Right renal cortex interstitium (tissue), 3 donors: ENCODE data around the gene MSTO1. TPM values are rescaled to one million over a fixed set of nuclear protein-coding genes. Genes with fewer than 3 reads are reported as not detected.
A peak's percentile ranks its signal among the peaks of the same experiment; 100 is the strongest.
"Not testable (repeated sequence)": the region's sequence is repeated elsewhere in the genome, so short reads cannot be mapped to it uniquely, and the experiment has no call there.

Experiments used
- DNase-seq, 3 donors: peaks; one replicate each; pipeline ENCODE4 v3.0.0-alpha.2; 2013; ENCODE audit warnings: low read depth in 3 of 3, low spot score in 2 of 3
- polyA plus RNA-seq, 3 donors: library from polyadenylated mRNA; unstranded; fragments of 120-200 nt; gene quantifications; one replicate each; pipeline ENCODE4 v1.2.1, GENCODE V29; 2013; ENCODE audit not compliant: insufficient read length in 3 of 3

Gene MSTO1
- 10 to 100 TPM; 48.5 to 57.5 (median 49.0) TPM for polyA plus RNA-seq

DNA sequence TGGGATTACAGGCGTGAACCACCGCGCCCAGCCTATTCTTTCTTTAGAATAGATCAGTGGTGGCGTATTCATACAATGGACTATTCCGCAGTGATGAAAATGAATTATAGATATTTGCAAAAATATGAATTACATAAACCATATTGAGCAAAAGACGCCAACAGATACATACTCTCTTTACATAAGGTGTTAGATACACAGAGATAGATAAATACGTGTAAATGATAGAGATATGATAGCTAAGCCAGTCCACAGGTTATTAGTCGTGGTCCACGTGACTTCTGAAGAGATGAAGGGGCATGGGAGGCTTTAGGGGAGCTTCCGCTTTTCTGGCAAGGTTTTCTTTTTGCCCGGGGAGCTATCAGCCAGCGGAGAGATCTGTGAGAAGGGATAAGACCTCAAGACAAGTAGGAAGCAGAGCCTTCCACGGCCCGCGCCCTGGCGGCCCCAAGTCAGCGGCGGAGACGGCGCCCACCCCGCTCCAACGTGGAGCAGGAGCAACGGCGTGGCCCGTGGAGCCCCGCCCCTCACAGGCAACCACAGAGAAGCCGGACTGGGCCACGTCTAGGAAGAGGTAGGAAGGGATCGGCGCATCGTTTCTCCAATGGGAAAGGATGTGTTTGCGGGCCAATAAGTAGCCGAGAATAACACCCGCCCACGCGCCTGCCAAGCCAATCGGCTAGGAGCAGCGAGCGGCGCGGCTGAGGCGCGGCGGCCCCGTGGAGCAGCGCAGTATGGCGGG, at the start of gene MSTO1:
Gene MSTO1 (plus strand): TSS at position 704 of the 742 bp plus-strand sequence. CDS start 31 bp downstream, at position 735.
- DNase-seq = peak; percentile 73 to 88 (median 86)

DNA sequence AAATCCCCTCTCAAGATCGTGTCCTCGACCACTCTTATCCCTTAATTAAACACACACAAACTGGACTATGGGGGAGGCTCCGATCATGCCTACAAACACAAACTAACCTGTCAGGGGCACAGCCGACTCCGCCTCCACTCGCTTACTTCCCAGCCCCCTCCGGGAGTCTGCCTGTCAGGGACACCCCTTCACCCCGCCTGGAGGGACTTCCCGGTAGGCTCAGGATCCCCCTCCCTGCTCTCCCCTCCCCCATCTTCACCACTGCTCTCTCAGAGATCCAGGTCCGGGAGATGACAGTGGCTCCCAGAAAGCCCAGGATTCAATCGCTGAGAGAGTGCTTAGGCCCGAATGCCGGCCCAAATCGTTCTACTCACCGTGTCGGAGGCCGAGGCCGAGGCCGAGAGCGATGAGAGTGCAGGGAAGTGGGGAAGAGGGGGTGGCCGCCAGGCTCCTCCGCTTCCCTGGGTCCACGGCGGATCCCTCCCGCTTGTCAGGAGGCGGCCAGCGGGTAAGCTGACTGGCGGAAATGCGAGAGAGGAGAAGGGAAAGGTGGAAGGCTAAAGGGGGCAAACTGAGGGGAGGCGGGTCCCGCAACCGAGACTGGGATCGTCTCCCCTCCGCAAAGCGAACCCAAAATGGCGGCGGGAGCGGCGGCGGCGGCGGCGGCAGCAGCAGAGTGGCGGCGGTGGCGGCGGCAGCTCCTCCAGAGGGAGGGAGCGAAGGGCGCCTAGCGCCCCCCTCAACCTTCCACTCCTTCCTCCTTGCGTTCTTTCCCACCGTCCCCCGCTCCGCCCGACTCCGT, 48.0 kb upstream of the MSTO1 start:
- peak in 2 of 3 donors; percentile 3 to 24 for DNase-seq

DNA sequence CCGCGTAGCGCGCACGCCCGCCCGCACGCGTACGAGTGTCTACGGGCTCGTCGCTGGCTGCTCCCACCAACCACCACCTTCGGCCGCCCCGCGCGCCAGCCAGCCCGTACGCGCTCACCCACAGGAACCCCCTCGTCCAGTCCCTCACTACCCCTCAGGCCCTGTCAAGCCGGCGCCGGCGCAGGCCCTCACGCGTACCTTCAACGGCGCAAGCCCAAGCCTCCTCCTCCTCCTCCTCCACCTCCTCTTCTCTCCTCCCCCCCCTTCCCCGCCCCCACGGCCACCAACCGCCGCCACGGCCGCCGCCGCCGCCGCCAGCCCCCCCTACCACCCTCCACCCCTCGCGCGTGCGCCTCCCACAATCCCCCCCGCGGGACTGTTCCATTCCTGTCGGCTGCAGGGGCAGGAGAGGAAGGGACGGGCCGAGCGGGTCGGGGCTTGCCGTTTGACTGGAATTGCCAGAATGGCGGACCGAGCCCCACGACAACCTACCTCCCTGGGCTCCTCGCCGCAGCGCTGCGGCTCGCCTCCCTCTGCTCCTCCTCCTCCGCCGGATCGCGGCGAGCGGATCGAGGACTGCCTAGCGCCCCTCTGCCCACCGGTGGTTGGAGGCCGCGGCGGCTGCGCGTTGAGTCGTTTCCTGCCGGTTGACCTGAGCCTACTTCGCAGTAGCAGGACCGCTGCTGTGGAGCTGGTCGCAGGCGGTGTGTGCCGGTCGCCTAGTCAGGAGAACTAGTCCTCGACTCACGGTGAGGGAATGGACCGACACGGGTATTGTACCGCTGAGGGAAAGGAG, 47.2 kb upstream of the MSTO1 start, which contains the start of gene ASH1L:
Gene ASH1L (minus strand): TSS at position 223 of the 796 bp plus-strand sequence. CDS start 41,284 bp downstream, outside the sequence.
- peak; percentile 87 to 90 (median 87) for DNase-seq

DNA sequence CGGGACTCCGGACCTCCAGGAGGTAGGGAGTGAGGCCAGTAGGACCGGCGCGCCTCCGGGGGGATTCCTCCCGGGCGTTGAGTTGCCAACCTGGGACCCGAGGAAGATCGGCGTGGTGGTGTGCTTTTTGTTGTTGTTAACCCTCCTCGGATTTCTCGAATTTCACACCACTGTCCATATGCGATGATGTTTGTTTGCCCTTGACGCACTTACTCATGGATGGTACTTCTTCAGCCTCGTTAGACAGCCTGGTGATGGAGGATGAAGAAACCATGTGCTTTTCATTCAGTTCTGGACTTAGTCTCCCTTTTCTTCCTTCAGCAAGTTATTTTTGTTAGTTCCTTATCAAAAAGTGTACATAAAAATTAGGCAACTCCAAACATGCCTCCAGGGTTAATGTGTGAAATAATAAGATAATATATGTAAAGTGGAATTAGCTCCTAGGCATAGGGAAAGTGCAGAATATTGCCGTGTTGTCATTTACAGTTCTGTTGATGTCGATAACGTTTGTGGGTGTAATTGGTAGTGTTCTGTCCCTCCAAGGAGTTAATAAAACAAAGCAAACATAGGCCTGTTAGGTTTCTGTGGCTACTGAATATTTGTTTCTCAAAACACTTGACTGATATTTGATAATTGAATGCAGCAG, 46.5 kb upstream of the MSTO1 start:
- DNase-seq = peak in 1 of 3 donors; percentile 2

DNA sequence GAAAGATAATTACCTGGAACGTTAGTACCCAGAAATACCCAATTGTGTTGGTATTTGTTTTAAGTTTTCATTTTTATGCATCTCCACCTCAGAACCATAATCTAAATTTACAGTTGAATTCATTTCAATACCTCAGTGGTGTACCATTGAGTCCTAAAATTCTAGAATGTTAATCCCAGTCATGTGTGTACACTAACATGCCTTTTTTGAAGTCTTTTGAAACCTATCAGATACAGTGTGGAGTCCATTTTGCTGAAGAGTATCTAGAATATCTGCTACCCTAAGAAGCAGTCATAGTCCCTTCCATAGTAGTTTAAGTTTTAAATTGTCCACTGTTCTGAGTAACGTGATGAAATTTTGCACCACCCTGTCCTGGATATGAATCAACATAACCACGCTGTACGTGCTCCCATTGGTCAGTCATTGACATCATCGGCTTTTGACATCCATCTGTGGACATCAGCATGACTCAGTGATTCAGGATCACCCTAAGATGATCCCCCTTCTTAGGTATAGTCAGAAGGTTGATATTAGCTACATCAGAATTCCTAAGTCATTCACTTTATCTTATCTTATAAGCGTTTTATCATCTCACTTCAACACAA, 39.9 kb upstream of the MSTO1 start:
- DNase-seq = no peak

DNA sequence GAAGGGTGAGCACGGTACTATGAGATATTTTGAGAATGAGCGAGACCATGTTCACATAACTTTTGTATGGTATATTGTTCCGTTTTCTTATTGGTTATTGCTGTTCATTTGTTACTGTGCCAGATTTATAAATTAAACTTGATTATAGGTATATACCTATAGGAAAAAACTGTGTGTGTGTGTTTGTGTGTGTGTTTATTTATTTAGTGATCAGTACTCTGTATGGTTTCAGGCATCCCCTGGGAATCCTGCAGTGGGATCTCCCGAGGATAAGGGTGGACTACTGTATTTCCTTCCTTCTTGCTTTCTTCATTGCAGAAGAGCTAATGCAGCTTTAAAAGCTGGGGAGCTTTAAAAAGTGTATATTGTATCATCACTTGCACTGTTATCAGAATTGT, 39.4 kb upstream of the MSTO1 start:
- no peak for DNase-seq

DNA sequence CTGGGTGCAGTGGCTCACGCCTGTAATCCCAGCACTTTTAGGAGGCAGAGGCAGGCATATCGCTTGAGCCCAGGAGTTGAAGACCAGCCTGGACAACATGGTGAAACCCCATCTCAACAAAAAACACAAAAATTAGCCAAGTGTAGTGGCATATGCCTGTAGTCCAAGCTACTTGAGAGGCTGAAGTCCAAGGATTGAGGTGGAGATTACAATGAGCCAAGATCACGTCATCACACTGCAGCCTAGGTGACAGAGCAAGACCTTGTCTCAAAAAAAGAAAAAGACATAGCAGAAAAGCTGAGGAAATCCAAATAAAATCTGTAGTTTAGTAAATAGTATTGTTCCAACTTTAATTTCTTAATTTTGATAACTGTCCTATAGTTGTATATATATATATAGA, 35.9 kb upstream of the MSTO1 start:
- DNase-seq = no peak

DNA sequence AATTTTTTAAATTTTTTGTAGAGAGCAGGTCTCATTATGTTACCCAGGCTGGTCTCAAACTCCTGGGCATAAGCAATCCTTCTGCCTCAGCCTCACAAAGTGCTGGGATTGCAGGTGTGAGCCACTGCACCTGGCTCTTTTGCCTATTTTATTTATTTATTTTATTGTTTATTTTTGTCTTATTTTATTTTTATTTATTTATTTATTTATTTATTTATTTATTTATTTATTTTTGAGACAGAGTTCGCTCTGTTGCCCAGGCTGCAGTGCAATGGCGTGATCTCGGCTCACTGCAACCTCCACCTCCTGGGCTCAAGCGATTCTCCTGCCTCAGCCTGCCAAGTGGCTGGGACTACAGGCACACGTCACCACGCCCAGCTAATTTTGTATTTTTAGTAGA, 34.4 kb upstream of the MSTO1 start:
- DNase-seq = not testable (repeated sequence)

DNA sequence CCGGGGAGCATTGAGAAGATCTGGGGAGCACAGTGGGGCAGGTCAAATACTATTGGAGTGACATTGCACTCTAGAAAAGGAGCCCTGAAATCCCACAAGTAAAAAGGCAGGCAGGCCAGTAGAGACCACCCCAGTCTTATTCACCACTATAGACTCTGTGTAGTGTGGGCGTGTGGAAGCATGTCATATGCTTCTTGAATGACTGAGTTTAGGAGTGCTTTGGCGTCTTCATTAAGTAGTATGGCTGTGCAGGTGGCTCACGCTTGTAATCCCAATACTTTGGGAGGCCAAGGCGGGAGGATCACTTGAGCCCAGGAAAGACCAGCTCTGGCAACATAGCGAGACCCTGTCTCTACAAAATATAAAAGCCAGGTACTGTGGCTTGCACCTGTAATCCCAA, 26.2 kb upstream of the MSTO1 start:
- not testable (repeated sequence) for DNase-seq

DNA sequence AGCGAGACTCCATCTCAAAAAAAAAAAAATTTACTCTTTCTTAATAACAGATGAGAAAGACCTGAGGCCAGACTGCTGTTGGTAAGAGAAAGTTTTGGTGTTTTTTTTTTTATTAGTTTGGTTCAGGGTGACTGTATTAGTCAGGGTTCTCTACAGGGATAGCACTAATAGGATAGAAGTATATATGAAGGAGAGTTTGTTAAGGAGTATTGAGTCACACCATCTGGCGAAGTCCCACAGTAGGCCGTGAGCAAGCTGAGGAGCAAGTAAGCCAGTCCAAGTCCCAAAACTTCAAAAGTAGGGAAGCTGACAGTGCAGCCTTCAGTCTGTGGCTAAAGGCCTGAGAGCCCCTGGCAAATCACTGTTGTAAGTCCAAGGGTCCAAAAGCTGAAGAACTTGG, 20.7 kb upstream of the MSTO1 start:
- not testable (repeated sequence) for DNase-seq

DNA sequence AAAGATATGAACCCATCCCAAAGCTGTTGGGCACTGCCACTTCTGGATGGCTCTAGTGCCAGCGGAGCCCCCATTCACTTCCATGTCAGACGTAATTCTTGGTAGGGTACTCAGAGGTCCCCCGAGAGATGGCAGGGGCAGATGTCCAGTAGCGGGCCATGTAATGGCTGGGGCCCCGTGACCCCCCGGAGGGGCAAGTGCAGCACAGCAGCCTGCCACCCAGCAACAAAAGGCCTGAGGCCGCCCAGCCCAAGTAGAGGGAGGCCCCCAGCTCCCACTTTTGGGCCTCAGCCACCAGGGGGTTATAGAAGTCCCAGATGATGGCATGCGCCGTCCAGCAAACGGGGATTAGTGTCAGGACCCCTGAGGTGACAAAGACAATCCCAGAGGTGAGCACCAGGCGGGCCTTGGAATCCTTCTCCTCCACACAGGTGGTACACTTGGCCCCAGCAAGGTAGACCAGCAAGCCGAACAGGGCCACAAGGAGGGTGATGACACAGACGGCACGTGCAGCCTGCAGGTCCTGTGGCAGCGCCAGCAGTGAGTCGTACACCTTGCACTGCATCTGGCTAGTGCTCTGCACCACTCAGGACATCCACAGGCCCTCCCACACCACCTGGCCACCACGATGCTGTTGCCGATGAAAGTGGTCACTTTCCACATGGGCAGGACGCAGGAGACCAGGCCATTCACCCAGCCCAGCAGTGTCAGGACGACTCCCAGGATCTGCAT, 19.3 kb upstream of the MSTO1 start:
- not testable (repeated sequence) for DNase-seq

DNA sequence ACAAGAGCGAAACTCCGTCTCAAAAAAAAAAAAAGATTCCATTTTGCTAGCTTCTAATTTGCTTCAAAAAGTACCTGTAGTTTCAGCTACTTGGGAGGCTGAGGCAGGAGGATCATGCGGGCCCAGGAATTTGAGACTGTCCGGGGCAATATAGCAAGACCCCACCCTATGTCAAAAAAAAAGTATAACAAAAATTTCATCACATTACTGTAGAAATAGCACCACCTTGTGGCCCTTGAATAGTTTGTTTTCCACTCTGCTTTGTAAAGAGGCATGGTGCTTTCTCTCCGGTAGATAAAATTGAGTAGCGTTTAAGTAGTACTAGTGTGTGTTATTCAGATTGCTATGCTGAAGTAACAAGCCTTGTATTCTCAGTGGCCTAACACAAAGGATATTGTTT, 18.2 kb upstream of the MSTO1 start:
- DNase-seq = no peak

DNA sequence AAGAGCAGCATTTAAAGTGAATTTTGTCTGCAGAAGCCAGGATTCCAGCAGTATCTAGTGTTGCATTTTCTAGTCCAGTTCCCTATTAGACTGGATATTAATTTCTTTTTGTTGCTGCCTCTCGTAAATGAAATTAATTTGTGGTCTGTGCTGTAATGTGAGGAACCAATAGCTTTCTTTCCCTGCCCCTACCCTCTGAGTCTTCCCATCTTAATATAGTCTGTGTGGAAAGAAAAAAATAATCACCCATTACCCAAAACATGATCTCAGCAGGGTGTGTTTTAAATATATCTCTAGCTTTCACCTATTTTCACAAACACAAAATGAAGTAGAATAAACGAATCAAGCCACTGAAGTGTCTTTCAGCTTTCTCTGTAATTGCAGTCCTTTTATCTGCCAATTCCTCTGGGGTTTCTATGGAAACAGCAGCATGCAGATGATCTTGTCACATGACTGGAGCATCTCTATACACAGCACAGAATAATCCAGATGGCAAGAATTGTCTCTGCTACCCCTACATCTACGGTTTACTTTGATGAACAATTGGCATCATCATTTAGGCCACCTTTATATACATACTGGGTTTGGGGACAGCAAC, 14.0 kb upstream of the MSTO1 start:
- not testable (repeated sequence) for DNase-seq

DNA sequence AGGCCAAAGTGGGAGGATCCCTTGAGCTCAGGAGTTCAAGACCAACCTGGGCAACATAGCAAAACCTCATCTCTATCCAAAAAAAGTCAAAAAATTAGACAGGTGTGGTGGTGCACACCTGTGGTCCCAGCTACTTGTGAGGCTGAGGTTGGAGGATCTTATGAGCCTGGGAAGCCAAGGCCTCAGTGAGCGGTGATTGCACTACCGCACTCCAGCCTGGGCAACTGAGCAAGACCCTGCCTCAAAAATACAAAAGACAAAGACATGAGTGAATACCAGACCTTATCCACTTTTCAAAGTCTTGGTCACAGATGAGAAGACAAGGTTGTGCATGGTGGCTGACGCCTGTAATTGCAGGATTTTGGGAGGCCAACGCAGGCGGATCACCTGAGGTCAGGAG, 13.2 kb upstream of the MSTO1 start:
- no peak for DNase-seq

DNA sequence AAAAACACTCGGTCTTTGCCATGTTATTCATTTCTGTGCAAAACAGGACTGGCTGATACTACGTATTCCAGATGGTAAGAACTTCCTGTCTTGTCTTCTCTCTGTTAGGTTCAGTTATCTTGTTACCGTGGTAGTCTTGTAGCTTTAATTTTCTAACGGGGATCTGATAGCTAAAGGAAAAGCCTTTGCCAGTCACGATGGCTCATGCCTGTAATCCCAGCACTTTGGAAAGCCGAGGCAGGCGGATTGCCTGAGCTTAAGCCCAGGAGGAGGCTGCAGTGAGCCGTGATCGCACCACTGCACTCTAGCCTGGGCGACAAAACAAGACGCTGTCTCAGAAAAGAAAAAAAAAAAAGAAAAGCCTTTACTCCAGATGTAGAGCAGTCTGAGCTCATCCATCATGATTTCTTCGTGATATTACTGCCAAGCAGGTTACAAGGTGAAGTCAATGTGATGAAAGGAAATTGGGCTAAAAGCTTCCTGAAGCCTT, 11.1 kb upstream of the MSTO1 start:
- no peak for DNase-seq

DNA sequence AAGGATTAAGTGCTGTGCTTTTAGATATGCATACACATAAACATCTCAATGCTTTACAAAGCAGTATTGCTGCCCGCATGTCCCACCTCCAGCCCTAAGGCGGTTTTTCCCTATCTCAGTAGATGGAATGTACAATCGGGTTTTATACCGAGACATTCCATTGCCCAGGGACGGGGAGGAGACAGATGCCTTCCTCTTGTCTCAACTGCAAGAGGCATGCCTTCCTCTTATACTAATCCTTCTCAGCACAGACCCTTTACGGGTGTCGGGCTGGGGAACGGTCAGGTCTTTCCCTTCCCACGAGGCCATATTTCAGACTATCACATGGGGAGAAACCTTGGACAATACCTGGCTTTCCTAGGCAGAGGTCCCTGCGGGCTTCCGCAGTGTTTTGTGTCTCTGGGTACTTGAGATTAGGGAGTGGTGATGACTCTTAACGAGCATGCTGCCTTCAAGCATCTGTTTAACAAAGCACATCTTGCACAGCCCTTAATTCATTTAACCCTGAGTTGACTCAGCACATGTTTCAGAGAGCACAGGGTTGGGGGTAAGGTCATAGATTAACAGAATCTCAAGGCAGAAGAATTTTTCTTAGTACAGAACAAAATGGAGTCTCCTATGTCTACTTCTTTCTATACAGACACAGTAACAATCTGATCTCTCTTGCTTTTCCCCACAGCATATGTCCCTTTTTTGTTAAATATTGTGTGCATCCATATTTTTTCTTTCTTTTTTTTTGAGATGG, 10.0 kb upstream of the MSTO1 start:
- not testable (repeated sequence) for DNase-seq

DNA sequence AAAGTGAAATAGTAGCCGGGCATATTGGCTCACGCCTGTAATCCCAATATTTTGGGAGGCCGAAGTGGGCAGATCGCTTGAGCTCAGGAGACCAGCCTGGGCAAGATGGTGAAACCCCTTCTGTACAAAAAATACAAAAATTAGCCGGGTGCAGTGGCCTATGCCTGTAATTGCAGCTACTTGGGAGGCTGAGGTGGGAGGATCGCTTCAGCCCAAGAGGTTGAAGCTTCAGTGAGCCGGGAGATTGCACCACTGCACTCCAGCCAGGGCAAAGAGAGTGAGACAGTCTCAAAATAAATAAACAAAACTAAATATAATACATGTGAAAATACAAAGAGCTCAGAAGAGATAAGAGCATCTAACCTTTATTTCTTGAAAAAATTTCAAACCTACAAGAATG, 2.3 kb upstream of the MSTO1 start:
- no peak for DNase-seq

DNA sequence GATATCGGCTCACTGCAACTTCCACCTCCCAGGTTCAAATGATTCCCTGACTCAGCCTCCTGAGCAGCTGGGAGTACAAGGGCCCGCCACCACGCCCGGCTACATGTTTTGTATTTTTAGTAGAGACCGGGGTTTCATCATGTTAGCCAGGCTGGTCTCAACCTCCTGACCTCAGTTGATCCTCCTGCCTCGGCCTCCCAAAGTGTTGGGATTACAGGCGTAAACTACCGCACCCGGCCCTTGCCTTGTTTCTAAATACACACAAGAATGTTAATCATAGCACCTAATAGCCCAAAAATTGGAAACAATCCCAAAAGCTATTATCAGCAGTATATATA, 1.2 kb upstream of the MSTO1 start:
- no peak for DNase-seq
